H9 (cell line): ENCODE measurements around the gene CCL25. TPM values are rescaled to one million over a fixed set of nuclear protein-coding genes. Genes with fewer than 3 reads are reported as not detected.

ENCODE experiments used
- DNase-seq: peaks from one replicate; pipeline ENCODE4 v3.0.0-alpha.2; 2017
- H2AFZ ChIP-seq: one replicate; pipeline ENCODE4 v1.6.1; 2013; ENCODE audit warnings: mild to moderate bottlenecking, low read length, control low read depth, moderate library complexity
- H2AK5ac ChIP-seq: 2 replicates; pipeline ENCODE4 v1.6.1; 2013; ENCODE audit warnings: low read length, control low read depth, mixed read lengths; ENCODE audit not compliant: insufficient read length
- H2BK120ac ChIP-seq: one replicate; pipeline ENCODE4 v1.6.1; 2013; ENCODE audit warnings: low read depth, mild to moderate bottlenecking, low read length, control low read depth, inconsistent platforms; ENCODE audit not compliant: poor library complexity, severe bottlenecking
- H2BK12ac ChIP-seq: 2 replicates; pipeline ENCODE4 v1.6.1; 2013; ENCODE audit warnings: low read length, control low read depth, mixed read lengths, low read depth; ENCODE audit not compliant: insufficient read length
- H2BK15ac ChIP-seq: 2 replicates; pipeline ENCODE4 v1.6.1; 2013; ENCODE audit warnings: low read depth, low read length, control low read depth
- H2BK20ac ChIP-seq: one replicate; pipeline ENCODE4 v1.6.1; 2013; ENCODE audit warnings: low read depth, mild to moderate bottlenecking, low read length, control low read depth, inconsistent platforms; ENCODE audit not compliant: poor library complexity, severe bottlenecking
- H2BK5ac ChIP-seq: 2 replicates; pipeline ENCODE4 v1.6.1; 2013; ENCODE audit warnings: low read length, control low read depth, mixed read lengths; ENCODE audit not compliant: insufficient read length
- H3K14ac ChIP-seq: 2 replicates; pipeline ENCODE4 v1.6.1; 2013; ENCODE audit warnings: low read length, control low read depth; ENCODE audit not compliant: insufficient read depth
- H3K18ac ChIP-seq: 2 replicates; pipeline ENCODE4 v1.6.1; 2013; ENCODE audit warnings: low read depth, mild to moderate bottlenecking, mixed read lengths, low read length, control low read depth; ENCODE audit not compliant: insufficient read length
- H3K23ac ChIP-seq: 2 replicates; pipeline ENCODE4 v1.6.1; 2013; ENCODE audit warnings: low read length, control low read depth, mixed read lengths, low read depth; ENCODE audit not compliant: insufficient read length
- H3K23me2 ChIP-seq: 2 replicates; pipeline ENCODE4 v1.6.1; 2013; ENCODE audit warnings: low read depth, mild to moderate bottlenecking, mixed read lengths, low read length, control low read depth; ENCODE audit not compliant: insufficient read length, poor library complexity, severe bottlenecking
- H3K27ac ChIP-seq: 2 replicates; pipeline ENCODE4 v1.5.1; 2013; ENCODE audit warnings: low read length, control low read depth, mixed read lengths, low read depth; ENCODE audit not compliant: insufficient read length
- H3K27me3 ChIP-seq: 2 replicates; pipeline ENCODE4 v1.6.1; 2013; ENCODE audit warnings: low read length, control low read depth, inconsistent platforms; ENCODE audit not compliant: insufficient read depth
- H3K4ac ChIP-seq: 2 replicates; pipeline ENCODE4 v1.6.1; 2013; ENCODE audit warnings: low read depth, mild to moderate bottlenecking, control low read depth, inconsistent platforms, low read length, moderate library complexity
- H3K4me1 ChIP-seq: 2 replicates; pipeline ENCODE4 v1.6.1; 2013; ENCODE audit warnings: low read length, control low read depth, inconsistent platforms; ENCODE audit not compliant: insufficient read depth
- H3K4me2 ChIP-seq: 2 replicates; pipeline ENCODE4 v1.6.1; 2013; ENCODE audit warnings: low read length, control low read depth, mixed read lengths; ENCODE audit not compliant: insufficient read length, insufficient read depth
- H3K56ac ChIP-seq: 2 replicates; pipeline ENCODE4 v1.6.1; 2013; ENCODE audit warnings: low read depth, mild to moderate bottlenecking, mixed read lengths, low read length, control low read depth; ENCODE audit not compliant: insufficient read length
- H3K79me1 ChIP-seq: 2 replicates; pipeline ENCODE4 v1.6.1; 2013; ENCODE audit warnings: low read depth, mild to moderate bottlenecking, moderate library complexity, low read length, control low read depth, inconsistent platforms; ENCODE audit not compliant: insufficient read depth, poor library complexity, severe bottlenecking
- H3K79me2 ChIP-seq: 2 replicates; pipeline ENCODE4 v1.6.1; 2013; ENCODE audit warnings: low read length, control low read depth, inconsistent platforms; ENCODE audit not compliant: insufficient read depth
- H3K9ac ChIP-seq: 2 replicates; pipeline ENCODE4 v1.6.1; 2013; ENCODE audit warnings: low read length, control low read depth, mixed read lengths; ENCODE audit not compliant: insufficient read length; ENCODE audit errors: extremely low read depth
- H3K9me3 ChIP-seq: one replicate; pipeline ENCODE4 v1.6.1; 2013; ENCODE audit warnings: low read depth, low read length, inconsistent platforms; ENCODE audit not compliant: control insufficient read depth
- H3T11ph ChIP-seq: one replicate; pipeline ENCODE4 v1.6.1; 2013; ENCODE audit warnings: mild to moderate bottlenecking, low read length, control low read depth, inconsistent platforms
- H4K20me1 ChIP-seq: one replicate; pipeline ENCODE4 v1.6.1; 2013; ENCODE audit not compliant: control insufficient read depth, insufficient read length, insufficient read depth
- H4K5ac ChIP-seq: 2 replicates; pipeline ENCODE4 v1.6.1; 2013; ENCODE audit warnings: low read depth, mild to moderate bottlenecking, mixed read lengths, low read length, control low read depth; ENCODE audit not compliant: insufficient read length
- H4K8ac ChIP-seq: replicated peaks from 2 replicates; pipeline ENCODE4 v1.6.1; 2013; ENCODE audit warnings: low read length, control low read depth, mixed read lengths, low read depth; ENCODE audit not compliant: insufficient read length
- H4K91ac ChIP-seq: 2 replicates; pipeline ENCODE4 v1.6.1; 2013; ENCODE audit warnings: low read depth, mild to moderate bottlenecking, moderate library complexity, mixed read lengths, low read length, control low read depth; ENCODE audit not compliant: insufficient read length
- H3K27ac Mint-ChIP-seq, 3 experiments: 2 replicates in 2 of 3; 3 replicates in 1 of 3; pipeline ENCODE4 v1.8.0; 2020 to 2021; ENCODE audit warnings: mixed read lengths in 3 of 3, mild to moderate bottlenecking in 1 of 3, moderate library complexity in 1 of 3
- H3K27me3 Mint-ChIP-seq: 2 replicates; pipeline ENCODE4 v1.8.0; 2021; ENCODE audit warnings: low read depth, mild to moderate bottlenecking, moderate library complexity, mixed read lengths
- H3K36me3 Mint-ChIP-seq, 3 experiments: 2 replicates in 2 of 3; 3 replicates in 1 of 3; pipeline ENCODE4 v1.8.0; 2020 to 2021; ENCODE audit warnings: low read depth in 3 of 3, mixed read lengths in 3 of 3; ENCODE audit not compliant: insufficient read depth in 1 of 3
- H3K4me1 Mint-ChIP-seq, 2 experiments: 2 replicates each; pipeline ENCODE4 v1.8.0; 2020; ENCODE audit warnings: mixed read lengths in 2 of 2
- H3K4me3 Mint-ChIP-seq, 2 experiments: 2 replicates in 1 of 2; 3 replicates in 1 of 2; pipeline ENCODE4 v1.8.0; 2020 to 2021; ENCODE audit warnings: mild to moderate bottlenecking in 2 of 2, mixed read lengths in 2 of 2, moderate library complexity in 1 of 2
- H3K9me3 Mint-ChIP-seq, 2 experiments: 2 replicates in 1 of 2; 3 replicates in 1 of 2; pipeline ENCODE4 v1.8.0; 2020; ENCODE audit warnings: mild to moderate bottlenecking in 2 of 2, mixed read lengths in 2 of 2, moderate library complexity in 1 of 2
- CTCF ChIP-seq: fragments of 200-600 bp; sonication (generic); conservative IDR thresholded peaks from 3 replicates; pipeline ENCODE4 v1.8.0; 2021; ENCODE audit warnings: antibody characterized with exemption, mild to moderate bottlenecking
- WGBS: extraction: QIAGEN DNeasy Blood & Tissue Kit; methylation state at CpG from one replicate; pipeline ENCODE4 v1.1.7; 2013; ENCODE audit warnings: missing lambda C conversion rate, low lambda C conversion rate, mixed read lengths; ENCODE audit not compliant: insufficient read length; ENCODE audit errors: extremely low coverage; 5-methylcytosine and 5-hydroxymethylcytosine counted together
- total RNA-seq: library from RNA; stranded (reverse); gene quantifications from 2 replicates; pipeline ENCODE4 v1.2.1, GENCODE V29; 2021

The CCL25 gene
- total RNA-seq, 1 experiment from 2014 or later = not detected

DNA sequence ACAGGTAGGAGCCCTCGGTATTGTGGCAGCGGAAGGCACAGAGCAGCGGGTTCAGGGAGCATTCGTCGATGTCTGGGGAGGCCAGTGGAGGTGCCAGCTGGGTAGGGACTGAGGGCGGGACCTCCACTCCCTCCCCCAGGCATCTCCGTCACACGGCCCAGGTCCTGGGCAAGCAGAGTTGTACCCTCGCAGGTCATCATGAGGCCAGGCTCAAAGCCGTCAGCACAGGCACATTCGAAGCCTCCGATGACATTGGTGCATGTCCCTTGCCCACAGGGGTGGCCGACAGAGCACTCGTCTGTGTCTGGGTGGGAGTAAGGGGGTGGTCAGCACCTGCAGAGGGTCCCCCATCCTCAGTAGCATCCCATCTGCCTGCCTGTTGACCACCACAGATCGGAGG lies 35.3 kb downstream of the CCL25 start:
- H2BK12ac ChIP-seq = no peak overlapping the region
- H3K79me1 ChIP-seq = no peaks in the 10 kb centered on the region
- H3K27ac ChIP-seq = no peak overlapping the region
- H4K20me1 ChIP-seq = no peaks in the 10 kb centered on the region
- H2BK15ac ChIP-seq = no peak overlapping the region
- H3K4me1 ChIP-seq = no peaks in the 10 kb centered on the region
- no peaks in the 10 kb centered on the region for H3K79me2 ChIP-seq
- no peak for TF ChIP-seq CTCF
- no peak overlapping the region for H3K4me2 ChIP-seq
- no peak overlapping the region for H4K8ac ChIP-seq
- no peak overlapping the region for H3K23ac ChIP-seq
- Mint-ChIP-seq H3K36me3 (peaks cover 23 to 35% (median 28%) of the 10 kb centered on the region in 3 experiments; a peak in 6 of 7 replicates), H3K4me3 (no peak overlapping the region), H3K27me3 (no peaks in the 10 kb centered on the region), H3K27ac (no peak overlapping the region; a peak in 1 of 7 replicates), H3K9me3 (peaks cover 0 to 1% of the 10 kb centered on the region in 2 experiments; a peak in 1 of 5 replicates), H3K4me1 (peaks cover 2 to 3% of the 10 kb centered on the region in 2 experiments; a peak in 3 of 4 replicates)
- no peak overlapping the region for H3K14ac ChIP-seq
- no peak overlapping the region for H3K56ac ChIP-seq
- H3T11ph ChIP-seq = no peak overlapping the region
- no peak overlapping the region for H2BK20ac ChIP-seq
- WGBS = no CpG with 5 or more reads among the region's 15 CpGs
- no peak overlapping the region for H3K4ac ChIP-seq
- no peak overlapping the region for H4K5ac ChIP-seq
- H2BK120ac ChIP-seq = no peak overlapping the region
- no peak overlapping the region for H2AFZ ChIP-seq
- H3K27me3 ChIP-seq = no peaks in the 10 kb centered on the region
- no peak overlapping the region for H2BK5ac ChIP-seq
- H3K9me3 ChIP-seq = no peaks in the 10 kb centered on the region
- H3K9ac ChIP-seq = no peak overlapping the region
- no peak overlapping the region for H4K91ac ChIP-seq
- DNase-seq = no peak
- H3K18ac ChIP-seq = no peak overlapping the region
- H2AK5ac ChIP-seq = no peak overlapping the region
- no peaks in the 10 kb centered on the region for H3K23me2 ChIP-seq
